HepG2 (cell line): ENCODE measurements around the gene C11orf68. TPM values are rescaled to one million over a fixed set of nuclear protein-coding genes. Genes with fewer than 3 reads are reported as not detected.
A peak's percentile ranks its signal among the peaks of the same experiment; 100 is the strongest.

Experiments
- BCL6 ChIP-seq: IDR thresholded peaks from 2 replicates; pipeline ENCODE4 v1.6.1; 2016; ENCODE audit warnings: missing genetic modification reagents, missing compliant biosample characterization
- HDAC2 ChIP-seq: sonication (generic); formaldehyde crosslinking; IDR thresholded peaks from 2 replicates; pipeline ENCODE4 v1.4.0; 2020; ENCODE audit warnings: missing genetic modification reagents
- HHEX ChIP-seq: IDR thresholded peaks from 2 replicates; pipeline ENCODE4 v1.6.1; 2016; ENCODE audit warnings: control low read depth
- KDM3A ChIP-seq: IDR thresholded peaks from 2 replicates; pipeline ENCODE4 v1.6.1; 2018; ENCODE audit warnings: low read depth, missing compliant biosample characterization
- KDM5A ChIP-seq: fragments of 200-600 bp; sonication (generic); IDR thresholded peaks from 2 replicates; pipeline ENCODE4 v1.7.0; 2018; ENCODE audit warnings: antibody characterized with exemption, mild to moderate bottlenecking, low read length, borderline replicate concordance
- REST ChIP-seq, 2 experiments: IDR thresholded peaks; 2 replicates each; pipeline ENCODE4 v1.6.1; 2011 to 2012; ENCODE audit warnings: low read length in 2 of 2, borderline replicate concordance in 1 of 2, low read depth in 1 of 2, mild to moderate bottlenecking in 1 of 2, moderate library complexity in 1 of 2
- SATB2 ChIP-seq: sonication (generic); formaldehyde crosslinking; IDR thresholded peaks from 2 replicates; pipeline ENCODE4 v1.5.0; 2020; ENCODE audit warnings: missing genetic modification reagents
- SP4 ChIP-seq: sonication (generic); formaldehyde crosslinking; IDR thresholded peaks from 2 replicates; pipeline ENCODE4 v1.8.1; 2023; ENCODE audit warnings: mild to moderate bottlenecking, missing genetic modification reagents
- TBP ChIP-seq: sonication (generic); formaldehyde crosslinking; IDR thresholded peaks from 2 replicates; pipeline ENCODE4 v1.5.0; 2020; ENCODE audit warnings: missing genetic modification reagents
- TEF ChIP-seq: sonication (generic); formaldehyde crosslinking; IDR thresholded peaks from 2 replicates; pipeline ENCODE4 v1.5.0; 2020; ENCODE audit warnings: missing genetic modification reagents
- YEATS2 ChIP-seq: sonication (generic); formaldehyde crosslinking; IDR thresholded peaks from 2 replicates; pipeline ENCODE4 v1.4.0; 2020; ENCODE audit warnings: missing genetic modification reagents, borderline replicate concordance
- ZNF3 ChIP-seq: IDR thresholded peaks from 2 replicates; pipeline ENCODE4 v1.7.0; 2017; ENCODE audit warnings: inconsistent platforms
- ZNF430 ChIP-seq: sonication (generic); formaldehyde crosslinking; IDR thresholded peaks from 2 replicates; pipeline ENCODE4 v1.9.0; 2021; ENCODE audit warnings: mild to moderate bottlenecking, missing genetic modification reagents
- polyA plus RNA-seq, 8 experiments: library from polyadenylated mRNA; depleted of rRNA in 3 of 8; stranded (reverse) in 7 of 8; unstranded in 1 of 8; fragments of >200 nt; fragmentation: Illumina TruSeq in 4 of 8; extraction: Trizol in 4 of 8; gene quantifications; 2 replicates each; pipeline versions ENCODE4 v1.2.1 to v1.2.3, GENCODE V29; 2011 to 2016; ENCODE audit warnings: low read depth in 4 of 8, missing spikeins in 1 of 8, mixed read lengths in 1 of 8; ENCODE audit not compliant: insufficient read depth in 1 of 8
- total RNA-seq, 5 experiments: library from RNA; depleted of rRNA; stranded (reverse); fragments of >200 nt; fragmentation: Illumina TruSeq; extraction: Trizol; gene quantifications; 2 replicates each; pipeline ENCODE4 v1.2.3, GENCODE V29; 2016; ENCODE audit warnings: low read depth in 1 of 5
- TF ChIP-seq, protein P1 (sequence below): sonication (generic); formaldehyde crosslinking; IDR thresholded peaks from 2 replicates; pipeline ENCODE4 v1.4.0; 2020; ENCODE audit warnings: mild to moderate bottlenecking, missing genetic modification reagents
- TF ChIP-seq, protein P2 (sequence below): sonication (generic); formaldehyde crosslinking; IDR thresholded peaks from 2 replicates; pipeline ENCODE4 v1.4.0; 2020; ENCODE audit warnings: mild to moderate bottlenecking, low read depth, missing genetic modification reagents

Gene C11orf68
- total and polyA plus RNA-seq, 2 of the 13 experiments (the other 11 are each of a cell fraction or from before 2014, with no cell fraction given), result 8.4 to 28.3 TPM

GRCh38 chr11:65899356-65900124, 19.3 kb downstream of the C11orf68 start (continued):
- TF ChIP-seq TEF (CRISPR knock-in tag) (no peak), REST (IDR thresholded peaks at IDR 0.05; ENCODE audit: borderline replicate concordance in 1 of 2, low read depth in 1 of 2, low read length in 2 of 2) (no peak), KDM3A (CRISPR knock-in tag) (no peak), HHEX (CRISPR knock-in tag) (no peak), HDAC2 (CRISPR knock-in tag) (peak; percentile 66; the same call in 1 of the 2 replicates), KDM5A (no peak), ZNF430 (CRISPR knock-in tag) (peak; percentile 69; the same call in 1 of the 2 replicates), SATB2 (CRISPR knock-in tag) (no peak), TBP (CRISPR knock-in tag) (no peak), BCL6 (CRISPR knock-in tag) (no peak), SP4 (CRISPR knock-in tag) (peak; percentile 71; the same call in 1 of the 2 replicates), ZNF3 (CRISPR knock-in tag) (no peak), YEATS2 (no peak)
- TF ChIP-seq, protein P1, sequence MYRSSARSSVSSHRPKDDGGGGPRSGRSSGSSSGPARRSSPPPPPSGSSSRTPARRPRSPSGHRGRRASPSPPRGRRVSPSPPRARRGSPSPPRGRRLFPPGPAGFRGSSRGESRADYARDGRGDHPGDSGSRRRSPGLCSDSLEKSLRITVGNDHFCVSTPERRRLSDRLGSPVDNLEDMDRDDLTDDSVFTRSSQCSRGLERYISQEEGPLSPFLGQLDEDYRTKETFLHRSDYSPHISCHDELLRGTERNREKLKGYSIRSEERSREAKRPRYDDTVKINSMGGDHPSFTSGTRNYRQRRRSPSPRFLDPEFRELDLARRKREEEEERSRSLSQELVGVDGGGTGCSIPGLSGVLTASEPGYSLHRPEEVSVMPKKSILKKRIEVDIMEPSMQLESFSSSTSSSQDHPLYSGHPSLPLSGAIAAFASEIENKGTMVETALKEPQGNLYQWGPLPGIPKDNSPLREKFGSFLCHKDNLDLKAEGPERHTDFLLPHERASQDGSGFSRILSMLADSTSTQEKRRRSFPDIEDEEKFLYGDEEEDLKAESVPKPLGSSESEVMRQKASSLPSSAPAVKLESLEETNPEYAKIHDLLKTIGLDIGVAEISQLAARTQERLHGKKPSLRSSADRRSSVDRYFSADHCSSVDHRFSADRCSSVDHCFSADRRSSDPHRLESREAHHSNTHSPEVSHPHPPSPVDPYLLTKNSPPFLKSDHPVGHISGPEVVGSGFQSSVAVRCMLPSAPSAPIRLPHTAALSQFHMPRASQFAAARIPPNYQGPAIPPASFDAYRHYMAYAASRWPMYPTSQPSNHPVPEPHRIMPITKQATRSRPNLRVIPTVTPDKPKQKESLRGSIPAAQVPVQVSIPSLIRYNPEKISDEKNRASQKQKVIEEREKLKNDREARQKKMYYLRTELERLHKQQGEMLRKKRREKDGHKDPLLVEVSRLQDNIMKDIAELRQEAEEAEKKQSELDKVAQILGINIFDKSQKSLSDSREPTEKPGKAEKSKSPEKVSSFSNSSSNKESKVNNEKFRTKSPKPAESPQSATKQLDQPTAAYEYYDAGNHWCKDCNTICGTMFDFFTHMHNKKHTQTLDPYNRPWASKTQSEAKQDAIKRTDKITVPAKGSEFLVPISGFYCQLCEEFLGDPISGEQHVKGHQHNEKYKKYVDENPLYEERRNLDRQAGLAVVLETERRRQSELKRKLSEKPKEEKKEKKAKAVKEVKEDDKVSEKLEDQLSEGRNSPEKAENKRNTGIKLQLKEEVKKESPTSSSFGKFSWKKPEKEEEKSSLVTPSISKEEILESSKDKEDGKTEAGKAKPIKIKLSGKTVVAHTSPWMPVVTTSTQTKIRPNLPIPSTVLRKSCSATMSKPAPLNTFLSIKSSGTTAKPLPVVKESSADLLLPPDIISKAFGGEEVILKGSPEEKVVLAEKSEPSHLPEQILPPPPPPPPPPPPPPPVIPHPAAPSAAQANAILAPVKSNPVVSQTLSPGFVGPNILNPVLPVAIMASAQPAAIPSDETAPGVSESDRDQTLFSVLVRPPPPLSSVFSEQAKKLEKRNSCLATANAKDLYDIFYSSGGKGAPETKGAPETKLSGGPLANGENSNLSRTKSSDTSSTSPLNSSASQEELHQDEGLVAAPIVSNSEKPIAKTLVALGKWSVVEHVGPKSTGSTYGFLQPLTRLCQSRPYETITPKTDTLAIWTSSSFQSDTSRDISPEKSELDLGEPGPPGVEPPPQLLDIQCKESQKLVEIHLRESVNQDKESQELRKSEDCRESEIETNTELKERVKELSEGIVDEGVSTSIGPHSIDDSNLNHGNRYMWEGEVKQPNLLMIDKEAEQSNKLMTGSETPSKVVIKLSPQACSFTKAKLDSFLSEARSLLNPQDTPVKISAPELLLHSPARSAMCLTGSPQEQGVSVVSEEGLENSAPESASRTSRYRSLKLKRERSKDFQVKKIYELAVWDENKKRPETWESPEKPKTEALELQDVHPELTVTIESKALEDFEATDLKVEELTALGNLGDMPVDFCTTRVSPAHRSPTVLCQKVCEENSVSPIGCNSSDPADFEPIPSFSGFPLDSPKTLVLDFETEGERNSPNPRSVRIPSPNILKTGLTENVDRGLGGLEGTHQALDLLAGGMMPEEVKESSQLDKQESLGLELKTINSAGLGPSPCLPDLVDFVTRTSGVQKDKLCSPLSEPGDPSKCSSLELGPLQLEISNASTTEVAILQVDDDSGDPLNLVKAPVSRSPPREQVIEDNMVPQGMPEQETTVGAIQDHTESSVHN (CRISPR knock-in tag), result no peak
- TF ChIP-seq, protein P2, sequence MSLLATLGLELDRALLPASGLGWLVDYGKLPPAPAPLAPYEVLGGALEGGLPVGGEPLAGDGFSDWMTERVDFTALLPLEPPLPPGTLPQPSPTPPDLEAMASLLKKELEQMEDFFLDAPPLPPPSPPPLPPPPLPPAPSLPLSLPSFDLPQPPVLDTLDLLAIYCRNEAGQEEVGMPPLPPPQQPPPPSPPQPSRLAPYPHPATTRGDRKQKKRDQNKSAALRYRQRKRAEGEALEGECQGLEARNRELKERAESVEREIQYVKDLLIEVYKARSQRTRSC (CRISPR knock-in tag), result no peak
